Measurements from ENCODE around the gene CPNE6. TPM values are rescaled to one million over a fixed set of nuclear protein-coding genes. Genes with fewer than 3 reads are reported as not detected.

Gene CPNE6
- total RNA-seq, 1 experiment from 2014 or later: not detected

DNA sequence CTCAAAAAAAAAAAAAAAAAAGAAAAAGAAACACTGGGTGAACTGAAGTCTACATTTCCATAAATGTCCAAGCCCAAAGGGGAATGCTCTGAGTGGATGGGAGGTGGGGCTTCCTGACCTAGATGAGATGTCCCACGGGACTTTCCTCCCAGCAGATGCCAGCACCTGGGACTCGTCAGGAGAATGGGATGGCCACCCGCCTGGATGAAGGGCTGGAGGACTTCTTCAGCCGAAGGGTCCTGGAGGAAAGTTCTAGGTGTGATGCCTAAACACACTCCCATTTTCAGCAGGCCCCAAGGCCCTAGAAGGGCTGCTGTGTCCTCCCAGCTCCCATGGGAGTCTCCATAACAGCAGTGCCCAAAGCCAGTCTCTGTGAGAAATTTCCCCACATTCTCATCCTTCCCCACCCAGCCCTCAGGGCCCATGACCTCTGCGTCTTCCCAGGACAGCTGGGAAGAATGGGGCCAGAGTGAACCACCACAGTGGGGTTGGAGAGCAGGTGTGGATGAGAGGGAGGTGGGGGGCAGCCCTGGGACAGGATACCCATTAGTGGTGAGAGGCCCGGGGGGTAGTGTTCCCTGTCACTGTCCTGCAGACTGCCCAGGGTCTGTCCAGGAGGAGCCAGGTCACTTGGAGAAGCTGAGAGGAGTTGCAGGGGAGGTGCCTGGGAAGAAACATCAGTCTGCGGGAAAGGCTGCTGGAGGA lies 7.1 kb upstream of the CPNE6 start:
- TF ChIP-seq, protein P1, sequence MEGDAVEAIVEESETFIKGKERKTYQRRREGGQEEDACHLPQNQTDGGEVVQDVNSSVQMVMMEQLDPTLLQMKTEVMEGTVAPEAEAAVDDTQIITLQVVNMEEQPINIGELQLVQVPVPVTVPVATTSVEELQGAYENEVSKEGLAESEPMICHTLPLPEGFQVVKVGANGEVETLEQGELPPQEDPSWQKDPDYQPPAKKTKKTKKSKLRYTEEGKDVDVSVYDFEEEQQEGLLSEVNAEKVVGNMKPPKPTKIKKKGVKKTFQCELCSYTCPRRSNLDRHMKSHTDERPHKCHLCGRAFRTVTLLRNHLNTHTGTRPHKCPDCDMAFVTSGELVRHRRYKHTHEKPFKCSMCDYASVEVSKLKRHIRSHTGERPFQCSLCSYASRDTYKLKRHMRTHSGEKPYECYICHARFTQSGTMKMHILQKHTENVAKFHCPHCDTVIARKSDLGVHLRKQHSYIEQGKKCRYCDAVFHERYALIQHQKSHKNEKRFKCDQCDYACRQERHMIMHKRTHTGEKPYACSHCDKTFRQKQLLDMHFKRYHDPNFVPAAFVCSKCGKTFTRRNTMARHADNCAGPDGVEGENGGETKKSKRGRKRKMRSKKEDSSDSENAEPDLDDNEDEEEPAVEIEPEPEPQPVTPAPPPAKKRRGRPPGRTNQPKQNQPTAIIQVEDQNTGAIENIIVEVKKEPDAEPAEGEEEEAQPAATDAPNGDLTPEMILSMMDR (conservative IDR thresholded peaks at IDR 0.05): no peak
- Histone ChIP-seq H3K14ac (ENCODE audit: insufficient read depth, low read length) (no peak overlapping the region), H4K20me1 (ENCODE audit: control insufficient read depth, insufficient read depth, insufficient read length) (no peaks in the 10 kb centered on the region), H4K5ac (ENCODE audit: insufficient read length, low read depth, low read length) (no peak overlapping the region), H3K9me3 (ENCODE audit: control insufficient read depth, low read depth, low read length) (no peaks in the 10 kb centered on the region), H2AFZ (ENCODE audit: low read length) (no peak overlapping the region), H2BK120ac (ENCODE audit: low read depth, low read length, poor library complexity, severe bottlenecking) (no peak overlapping the region), H3K4ac (ENCODE audit: low read depth, low read length) (no peak overlapping the region), H3K4me2 (ENCODE audit: insufficient read depth, insufficient read length, low read length) (no peak overlapping the region), H4K8ac (replicated peaks; ENCODE audit: insufficient read length, low read depth, low read length) (no peak overlapping the region), H3T11ph (ENCODE audit: low read length) (no peak overlapping the region), H3K23ac (ENCODE audit: insufficient read length, low read depth, low read length) (no peak overlapping the region), H4K91ac (ENCODE audit: insufficient read length, low read depth, low read length) (no peak overlapping the region), H2BK12ac (ENCODE audit: insufficient read length, low read depth, low read length) (no peak overlapping the region), H2AK5ac (ENCODE audit: insufficient read length, low read length) (no peak overlapping the region), H3K79me1 (ENCODE audit: insufficient read depth, low read depth, low read length, poor library complexity, severe bottlenecking) (no peaks in the 10 kb centered on the region), H3K27ac (ENCODE audit: insufficient read length, low read depth, low read length) (no peak overlapping the region), H2BK5ac (ENCODE audit: insufficient read length, low read length) (no peak overlapping the region), H3K18ac (ENCODE audit: insufficient read length, low read depth, low read length) (no peak overlapping the region), H3K23me2 (ENCODE audit: insufficient read length, low read depth, low read length, poor library complexity, severe bottlenecking) (no peaks in the 10 kb centered on the region), H3K4me1 (ENCODE audit: insufficient read depth, low read length) (no peaks in the 10 kb centered on the region), H3K27me3 (ENCODE audit: insufficient read depth, low read length) (no peaks in the 10 kb centered on the region), H3K9ac (ENCODE audit: extremely low read depth, insufficient read length, low read length) (no peak overlapping the region), H3K56ac (ENCODE audit: insufficient read length, low read depth, low read length) (no peak overlapping the region), H2BK20ac (ENCODE audit: low read depth, low read length, poor library complexity, severe bottlenecking) (no peak overlapping the region), H3K79me2 (ENCODE audit: insufficient read depth, low read length) (no peaks in the 10 kb centered on the region), H2BK15ac (ENCODE audit: low read depth, low read length) (no peak overlapping the region)
- Mint-ChIP-seq H3K9me3 (no peaks in the 10 kb centered on the region), H3K27me3 (ENCODE audit: low read depth) (no peaks in the 10 kb centered on the region; the same call in 1 of the 2 replicates), H3K27ac (peak overlapping the region in 1 of 3 experiments; percentile 30; a peak in 2 of 7 replicates), H3K36me3 (ENCODE audit: insufficient read depth in 1 of 3, low read depth in 3 of 3) (peaks cover 0 to 7% (median 4%) of the 10 kb centered on the region in 3 experiments; a peak in 3 of 7 replicates), H3K4me3 (no peak overlapping the region), H3K4me1 (0 out of 4 replicates have a peak, but pooled peaks cover 0 to 3% of the 10 kb centered on the region in 2 experiments)
- no peak for DNase-seq
- WGBS (ENCODE audit: extremely low coverage, insufficient read length, low lambda C conversion rate): no CpG with 5 or more reads among the region's 7 CpGs

Data from H9 (cell line).